Adipocyte (in vitro differentiated cells): ENCODE measurements around the gene PRMT7.

Experiments used
- DNase-seq: peaks from one replicate; pipeline ENCODE4 v3.0.0-alpha.2; 2015; ENCODE audit warnings: low read depth
- H3K27me3 ChIP-seq: replicated peaks from 2 replicates; pipeline ENCODE4 v1.7.0; 2013; ENCODE audit warnings: mild to moderate bottlenecking, low read length, moderate library complexity; ENCODE audit not compliant: control insufficient read depth, insufficient read depth
- H3K36me3 ChIP-seq: 2 replicates; pipeline ENCODE4 v1.7.0; 2013; ENCODE audit warnings: low read length, mild to moderate bottlenecking, moderate library complexity; ENCODE audit not compliant: control insufficient read depth, insufficient read depth, severe bottlenecking
- H3K4me1 ChIP-seq: 2 replicates; pipeline ENCODE4 v1.7.0; 2013; ENCODE audit warnings: mild to moderate bottlenecking, low read length, moderate library complexity; ENCODE audit not compliant: control insufficient read depth, insufficient read depth
- H3K4me3 ChIP-seq: 2 replicates; pipeline ENCODE4 v1.7.0; 2013; ENCODE audit warnings: mild to moderate bottlenecking, low read length, moderate library complexity
- H3K9ac ChIP-seq: 2 replicates; pipeline ENCODE4 v1.7.0; 2013; ENCODE audit warnings: mild to moderate bottlenecking, low read length, moderate library complexity
- H3K9me3 ChIP-seq: 2 replicates; pipeline ENCODE4 v1.7.0; 2013; ENCODE audit warnings: mild to moderate bottlenecking, low read length, moderate library complexity; ENCODE audit not compliant: control insufficient read depth

PRMT7 gene

DNA sequence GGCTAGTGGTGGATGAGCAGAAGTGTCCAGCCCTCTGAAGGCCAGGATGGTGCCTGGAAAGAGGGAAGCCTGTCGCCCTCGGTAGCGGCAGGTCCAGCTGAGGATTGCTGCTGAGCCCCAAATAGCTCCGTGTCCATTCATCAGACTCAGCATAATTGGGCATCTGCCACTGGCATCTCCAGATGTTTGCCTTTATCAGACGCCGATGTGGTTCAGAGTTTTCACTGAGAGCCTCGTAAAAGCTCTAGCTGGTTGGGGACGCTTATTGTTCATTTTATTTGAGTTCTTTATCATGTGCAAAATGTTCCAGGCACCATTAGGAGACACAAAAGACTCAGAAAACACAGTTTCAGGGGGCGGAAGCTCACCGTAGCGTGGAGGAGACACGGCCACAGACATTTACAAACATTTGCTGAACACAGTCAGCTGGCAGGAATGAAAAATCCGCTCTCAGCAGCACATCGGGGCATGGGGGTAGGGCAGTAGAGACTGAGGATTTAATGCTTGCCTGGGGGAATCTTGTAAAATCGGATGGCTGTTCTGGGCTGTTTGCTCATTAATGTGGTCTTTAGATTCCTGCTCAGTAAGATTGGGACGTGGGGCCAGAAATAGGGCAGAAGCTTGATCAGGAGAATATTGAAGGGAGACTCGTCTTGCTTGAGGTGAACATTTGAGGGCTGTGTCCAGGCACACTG, 95.8 kb downstream of the PRMT7 start:
- H3K4me3 ChIP-seq: peak overlapping the region; percentile 9
- H3K9me3 ChIP-seq: no peaks in the 10 kb centered on the region
- H3K4me1 ChIP-seq: peaks cover 38% of the 10 kb centered on the region
- H3K27me3 ChIP-seq: peaks cover 13% of the 10 kb centered on the region
- DNase-seq: peak; percentile 63
- no peaks in the 10 kb centered on the region for H3K36me3 ChIP-seq
- H3K9ac ChIP-seq: no peak overlapping the region
